Osteoblast (primary cell): ENCODE results near the gene EXOG. TPM values are rescaled to one million over a fixed set of nuclear protein-coding genes. Genes with fewer than 3 reads are reported as not detected.

Experiments used
- DNase-seq: peaks from one replicate; pipeline ENCODE4 v3.0.0; 2011; ENCODE audit warnings: low spot score, mixed read lengths; ENCODE audit not compliant: insufficient read length; ENCODE audit errors: missing footprints
- H2AFZ ChIP-seq: 2 replicates; pipeline ENCODE4 v1.6.0; 2011; ENCODE audit warnings: mild to moderate bottlenecking, low read length
- H3K27ac ChIP-seq: 2 replicates; pipeline ENCODE4 v1.5.1; 2011; ENCODE audit warnings: mild to moderate bottlenecking, low read depth, low read length, moderate library complexity
- H3K27me3 ChIP-seq: 2 replicates; pipeline ENCODE4 v1.6.0; 2012; ENCODE audit warnings: mild to moderate bottlenecking, control low read depth, inconsistent platforms, low read length, moderate library complexity; ENCODE audit not compliant: insufficient read depth
- H3K36me3 ChIP-seq: 2 replicates; pipeline ENCODE4 v1.5.1; 2011; ENCODE audit warnings: mild to moderate bottlenecking, low read length, control low read depth, moderate library complexity; ENCODE audit not compliant: insufficient read depth
- H3K4me1 ChIP-seq: 2 replicates; pipeline ENCODE4 v1.5.1; 2011; ENCODE audit warnings: mild to moderate bottlenecking, low read length, control low read depth, moderate library complexity; ENCODE audit not compliant: insufficient read depth
- H3K4me2 ChIP-seq: 2 replicates; pipeline ENCODE4 v1.6.0; 2011; ENCODE audit warnings: mild to moderate bottlenecking, low read length; ENCODE audit not compliant: insufficient read depth
- H3K4me3 ChIP-seq: fragments of 200-600 bp; sonication (generic); 3 replicates; pipeline ENCODE4 v1.5.1; 2012; ENCODE audit warnings: mild to moderate bottlenecking, low read length, inconsistent platforms; ENCODE audit not compliant: insufficient read depth
- H3K79me2 ChIP-seq: 2 replicates; pipeline ENCODE4 v1.6.0; 2012; ENCODE audit warnings: mild to moderate bottlenecking, low read length, control low read depth, inconsistent platforms; ENCODE audit not compliant: insufficient read depth
- H3K9me3 ChIP-seq: 2 replicates; pipeline ENCODE4 v1.5.1; 2011; ENCODE audit warnings: low read depth, low read length, control low read depth
- H4K20me1 ChIP-seq: 2 replicates; pipeline ENCODE4 v1.6.0; 2012; ENCODE audit warnings: mild to moderate bottlenecking, low read length, control low read depth; ENCODE audit not compliant: insufficient read depth
- CTCF ChIP-seq: IDR thresholded peaks from 2 replicates; pipeline ENCODE4 v1.5.1; 2011; ENCODE audit warnings: mild to moderate bottlenecking, low read depth, low read length, moderate library complexity; ENCODE audit errors: extremely low read depth
- total RNA-seq: library from RNA; depleted of rRNA; stranded (reverse); fragments of >200 nt; gene quantifications from 2 replicates; pipeline ENCODE4 v1.2.3, GENCODE V29; 2012

Gene EXOG
- total RNA-seq, 1 donor, result 14.5 TPM

- Histone ChIP-seq H2AFZ (no peak overlapping the region), H3K27me3 (no peaks in the 10 kb centered on the region), H3K27ac (no peak overlapping the region), H3K9me3 (no peaks in the 10 kb centered on the region), H3K4me2 (no peak overlapping the region), H4K20me1 (peaks cover 4% of the 10 kb centered on the region), H3K36me3 (peaks cover 28% of the 10 kb centered on the region), H3K79me2 (no peaks in the 10 kb centered on the region), H3K4me3 (no peak overlapping the region), H3K4me1 (peaks cover 7% of the 10 kb centered on the region)
- no peak for TF ChIP-seq CTCF
- DNase-seq, result no peak
Measured at GRCh38 chr3:38519651-38520050, 23.5 kb downstream of the EXOG start.

- H3K36me3 ChIP-seq, result peaks cover 40% of the 10 kb centered on the region
- no peak overlapping the region for H3K27ac ChIP-seq
- no peak overlapping the region for H2AFZ ChIP-seq
- no peak overlapping the region for H3K4me3 ChIP-seq
- no peaks in the 10 kb centered on the region for H3K9me3 ChIP-seq
- no peaks in the 10 kb centered on the region for H3K27me3 ChIP-seq
- H3K79me2 ChIP-seq, result no peaks in the 10 kb centered on the region
- peak; percentile 96 for TF ChIP-seq CTCF
- H3K4me2 ChIP-seq, result no peak overlapping the region
- peaks cover 9% of the 10 kb centered on the region for H3K4me1 ChIP-seq
- peaks cover 4% of the 10 kb centered on the region for H4K20me1 ChIP-seq
- DNase-seq, result peak; percentile 22
Measured at GRCh38 chr3:38521391-38521987, 25.3 kb downstream of the EXOG start.

GRCh38 chr3:38522002-38522401 is 25.9 kb downstream of the EXOG start:
- no peak for DNase-seq
- Histone ChIP-seq H3K4me3 (no peak overlapping the region), H3K4me2 (no peak overlapping the region), H3K9me3 (no peaks in the 10 kb centered on the region), H3K79me2 (no peaks in the 10 kb centered on the region), H3K4me1 (peaks cover 9% of the 10 kb centered on the region), H4K20me1 (peaks cover 4% of the 10 kb centered on the region), H3K27me3 (no peaks in the 10 kb centered on the region), H2AFZ (no peak overlapping the region), H3K36me3 (peaks cover 38% of the 10 kb centered on the region), H3K27ac (no peak overlapping the region)
- no peak for TF ChIP-seq CTCF

- TF ChIP-seq CTCF, result no peak
- no peaks in the 10 kb centered on the region for H3K79me2 ChIP-seq
- DNase-seq, result peak; percentile 5
- peaks cover 35% of the 10 kb centered on the region for H3K36me3 ChIP-seq
- no peaks in the 10 kb centered on the region for H3K27me3 ChIP-seq
- peak overlapping the region; percentile 40 for H3K27ac ChIP-seq
- peaks cover 8% of the 10 kb centered on the region for H4K20me1 ChIP-seq
- H3K4me2 ChIP-seq, result no peak overlapping the region
- no peaks in the 10 kb centered on the region for H3K9me3 ChIP-seq
- peaks cover 9% of the 10 kb centered on the region for H3K4me1 ChIP-seq
- H2AFZ ChIP-seq, result no peak overlapping the region
- H3K4me3 ChIP-seq, result no peak overlapping the region
Measured at GRCh38 chr3:38524141-38524739, 28.1 kb downstream of the EXOG start.
